Measurements from ENCODE around the gene NSDHL. TPM values are rescaled to one million over a fixed set of nuclear protein-coding genes. Genes with fewer than 3 reads are reported as not detected.

NSDHL gene
- total RNA-seq, 1 experiment from 2014 or later, result 22.1 TPM

DNA sequence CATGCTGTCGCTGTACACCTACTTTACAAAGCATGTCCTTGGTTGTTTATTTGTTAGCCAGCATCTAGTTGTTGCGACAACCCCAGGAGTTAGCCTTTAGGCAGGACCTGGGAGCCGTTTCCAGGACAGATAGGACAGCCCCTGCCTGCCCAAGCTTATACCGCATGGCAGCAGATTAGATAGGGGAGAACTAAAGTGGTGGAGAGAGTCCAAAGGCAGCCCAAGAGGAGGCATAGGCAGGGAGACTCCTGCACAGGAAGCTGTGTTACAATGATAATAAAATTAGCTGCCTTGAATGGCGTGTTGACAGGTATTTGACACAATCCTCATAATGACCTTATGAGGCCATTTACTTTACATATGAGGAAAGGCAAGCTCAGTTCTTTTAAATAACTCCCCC is 13.0 kb downstream of the NSDHL start:
- H3K79me2 ChIP-seq (ENCODE audit: insufficient read depth, low read length), result 0 out of 2 replicates have a peak, but pooled peaks cover 9% of the 10 kb centered on the region
- H3K9me3 ChIP-seq (ENCODE audit: control insufficient read depth in 1 of 2, insufficient read depth in 1 of 2, low read depth in 1 of 2, low read length in 2 of 2), result no peaks in the 10 kb centered on the region
- H4K20me1 ChIP-seq (ENCODE audit: insufficient read depth), result no peaks in the 10 kb centered on the region
- no peaks in the 10 kb centered on the region for H3K4me1 ChIP-seq (ENCODE audit: control insufficient read depth in 1 of 2, insufficient read depth in 2 of 2, low read length in 2 of 2)
- intact Hi-C loops (cut with micrococcal nuclease), result no loop called here
- POLR2A ChIA-PET, result no interaction called here
- no peaks in the 10 kb centered on the region for H3K27me3 ChIP-seq (ENCODE audit: insufficient read depth, low read length)
- ATAC-seq (no peak), DNase-seq (ENCODE audit: low read depth, low spot score) (no peak)
- BruUV-seq (replicated peaks), result no TSS peak
- no peak overlapping the region for H3K4me3 ChIP-seq (replicated peaks in 1 of 2; ENCODE audit: low read depth in 1 of 2, low read length in 2 of 2)
- no peak overlapping the region for H3K4me2 ChIP-seq (ENCODE audit: low read length)
- no peak for TF ChIP-seq SRF (IDR thresholded peaks at IDR 0.05; ENCODE audit: low read depth)
- TF ChIP-seq ELF1 (IDR thresholded peaks at IDR 0.05; ENCODE audit: borderline replicate concordance, low read depth), result no peak
- H3K9me2 ChIP-seq (ENCODE audit: insufficient read depth), result no peaks in the 10 kb centered on the region
- RAD21 ChIA-PET (ENCODE audit: low non-redundant PET in 1 of 2, low total read pairs in 2 of 2, uncharacterized antibody in 2 of 2, unreplicated experiment in 2 of 2), result no interaction called here
- H3K9ac ChIP-seq (ENCODE audit: low read length), result no peak overlapping the region
- H3K36me3 ChIP-seq (ENCODE audit: control insufficient read depth in 1 of 2, insufficient read depth in 2 of 2, low read length in 2 of 2), result peaks cover 0 to 3% of the 10 kb centered on the region in 2 experiments; a peak in 1 of 4 replicates
- no peak overlapping the region for H3K27ac ChIP-seq (ENCODE audit: low read depth, low read length)
- H2AFZ ChIP-seq (ENCODE audit: low read depth, low read length, poor library complexity, severe bottlenecking), result no peak overlapping the region
- CTCF ChIA-PET, result no interaction called here

- RAD21 ChIA-PET (ENCODE audit: low non-redundant PET in 1 of 2, low total read pairs in 2 of 2, uncharacterized antibody in 2 of 2, unreplicated experiment in 2 of 2), result no interaction called here
- no peaks in the 10 kb centered on the region for H3K27me3 ChIP-seq (ENCODE audit: insufficient read depth, low read length)
- H3K9ac ChIP-seq (ENCODE audit: low read length), result no peak overlapping the region
- intact Hi-C loops (cut with micrococcal nuclease), result no loop called here
- H3K27ac ChIP-seq (ENCODE audit: low read depth, low read length), result no peak overlapping the region
- H3K36me3 ChIP-seq (ENCODE audit: control insufficient read depth in 1 of 2, insufficient read depth in 2 of 2, low read length in 2 of 2), result peaks cover 0 to 3% of the 10 kb centered on the region in 2 experiments; a peak in 1 of 4 replicates
- H3K4me1 ChIP-seq (ENCODE audit: control insufficient read depth in 1 of 2, insufficient read depth in 2 of 2, low read length in 2 of 2), result no peaks in the 10 kb centered on the region
- DNase-seq (ENCODE audit: low read depth, low spot score), result no peak
- POLR2A ChIA-PET, result no interaction called here
- H3K79me2 ChIP-seq (ENCODE audit: insufficient read depth, low read length), result 0 out of 2 replicates have a peak, but pooled peaks cover 9% of the 10 kb centered on the region
- no peaks in the 10 kb centered on the region for H3K9me3 ChIP-seq (ENCODE audit: control insufficient read depth in 1 of 2, insufficient read depth in 1 of 2, low read depth in 1 of 2, low read length in 2 of 2)
- H4K20me1 ChIP-seq (ENCODE audit: insufficient read depth), result no peaks in the 10 kb centered on the region
- H2AFZ ChIP-seq (ENCODE audit: low read depth, low read length, poor library complexity, severe bottlenecking), result no peak overlapping the region
- no peak for TF ChIP-seq JUND (IDR thresholded peaks at IDR 0.05)
- TF ChIP-seq EZH2 (IDR thresholded peaks at IDR 0.05), result no peak
- no peak for TF ChIP-seq ATF3 (IDR thresholded peaks at IDR 0.05)
- TF ChIP-seq YY1 (IDR thresholded peaks at IDR 0.05; ENCODE audit: extremely low read depth, insufficient replicate concordance, low read depth, low read length), result no peak
- no peak for TF ChIP-seq EZH2phosphoT487 (IDR thresholded peaks at IDR 0.05; ENCODE audit: borderline replicate concordance)
- TF ChIP-seq CBX3 (IDR thresholded peaks at IDR 0.05; ENCODE audit: low read depth), result no peak
- TF ChIP-seq RAD21 (IDR thresholded peaks at IDR 0.05; ENCODE audit: low read depth), result no peak
- TF ChIP-seq ELF1 (IDR thresholded peaks at IDR 0.05; ENCODE audit: borderline replicate concordance, low read depth), result no peak
- no peak for TF ChIP-seq SP1 (IDR thresholded peaks at IDR 0.05; ENCODE audit: low read depth)
- TF ChIP-seq POLR2AphosphoS5 (IDR thresholded peaks at IDR 0.05; ENCODE audit: low read depth, low read length), result no peak
- TF ChIP-seq, protein P1, sequence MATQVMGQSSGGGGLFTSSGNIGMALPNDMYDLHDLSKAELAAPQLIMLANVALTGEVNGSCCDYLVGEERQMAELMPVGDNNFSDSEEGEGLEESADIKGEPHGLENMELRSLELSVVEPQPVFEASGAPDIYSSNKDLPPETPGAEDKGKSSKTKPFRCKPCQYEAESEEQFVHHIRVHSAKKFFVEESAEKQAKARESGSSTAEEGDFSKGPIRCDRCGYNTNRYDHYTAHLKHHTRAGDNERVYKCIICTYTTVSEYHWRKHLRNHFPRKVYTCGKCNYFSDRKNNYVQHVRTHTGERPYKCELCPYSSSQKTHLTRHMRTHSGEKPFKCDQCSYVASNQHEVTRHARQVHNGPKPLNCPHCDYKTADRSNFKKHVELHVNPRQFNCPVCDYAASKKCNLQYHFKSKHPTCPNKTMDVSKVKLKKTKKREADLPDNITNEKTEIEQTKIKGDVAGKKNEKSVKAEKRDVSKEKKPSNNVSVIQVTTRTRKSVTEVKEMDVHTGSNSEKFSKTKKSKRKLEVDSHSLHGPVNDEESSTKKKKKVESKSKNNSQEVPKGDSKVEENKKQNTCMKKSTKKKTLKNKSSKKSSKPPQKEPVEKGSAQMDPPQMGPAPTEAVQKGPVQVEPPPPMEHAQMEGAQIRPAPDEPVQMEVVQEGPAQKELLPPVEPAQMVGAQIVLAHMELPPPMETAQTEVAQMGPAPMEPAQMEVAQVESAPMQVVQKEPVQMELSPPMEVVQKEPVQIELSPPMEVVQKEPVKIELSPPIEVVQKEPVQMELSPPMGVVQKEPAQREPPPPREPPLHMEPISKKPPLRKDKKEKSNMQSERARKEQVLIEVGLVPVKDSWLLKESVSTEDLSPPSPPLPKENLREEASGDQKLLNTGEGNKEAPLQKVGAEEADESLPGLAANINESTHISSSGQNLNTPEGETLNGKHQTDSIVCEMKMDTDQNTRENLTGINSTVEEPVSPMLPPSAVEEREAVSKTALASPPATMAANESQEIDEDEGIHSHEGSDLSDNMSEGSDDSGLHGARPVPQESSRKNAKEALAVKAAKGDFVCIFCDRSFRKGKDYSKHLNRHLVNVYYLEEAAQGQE (IDR thresholded peaks at IDR 0.05; ENCODE audit: low read depth), result no peak
- no peak for TF ChIP-seq TCF7L2 (IDR thresholded peaks at IDR 0.05; ENCODE audit: borderline replicate concordance, extremely low read depth, insufficient read depth, insufficient read length)
- TF ChIP-seq CTCF (IDR thresholded peaks at IDR 0.05 in 2 of 3, conservative IDR thresholded peaks at IDR 0.05 in 1 of 3; ENCODE audit: borderline replicate concordance in 1 of 3, insufficient read depth in 1 of 3, low read depth in 2 of 3, low read length in 2 of 3), result no peak
- no peak for TF ChIP-seq SRF (IDR thresholded peaks at IDR 0.05; ENCODE audit: low read depth)
- CTCF ChIA-PET, result no interaction called here
- H3K4me3 ChIP-seq (replicated peaks in 1 of 2; ENCODE audit: low read depth in 1 of 2, low read length in 2 of 2), result no peak overlapping the region
- no peaks in the 10 kb centered on the region for H3K9me2 ChIP-seq (ENCODE audit: insufficient read depth)
- no TSS peak for BruUV-seq (replicated peaks)
- H3K4me2 ChIP-seq (ENCODE audit: low read length), result no peak overlapping the region
- no peak for ATAC-seq
Measured at GRCh38 chrX:152844256-152844655, 13.4 kb downstream of the NSDHL start.
